Astrocyte of the spinal cord (primary cell): ENCODE data around the gene IQSEC3.

Experiments used
- DNase-seq: peaks from one replicate; pipeline ENCODE4 v3.0.0; 2011; ENCODE audit warnings: low read depth, low spot score
- H3K4me3 ChIP-seq: 2 replicates; pipeline ENCODE4 v1.5.1; 2011; ENCODE audit warnings: low read depth, mild to moderate bottlenecking, low read length, moderate library complexity
- in situ Hi-C: cut with HindIII; loops from 2 replicates; pipeline ENCODE4 v1.10.0; 2017; ENCODE audit warnings: low sequenced_read_pairs
- TF ChIP-seq, protein P1 (sequence below): IDR thresholded peaks from 2 replicates; pipeline ENCODE4 v1.5.1; 2012; ENCODE audit warnings: low read depth, mild to moderate bottlenecking, low read length, inconsistent platforms

Gene IQSEC3

DNA sequence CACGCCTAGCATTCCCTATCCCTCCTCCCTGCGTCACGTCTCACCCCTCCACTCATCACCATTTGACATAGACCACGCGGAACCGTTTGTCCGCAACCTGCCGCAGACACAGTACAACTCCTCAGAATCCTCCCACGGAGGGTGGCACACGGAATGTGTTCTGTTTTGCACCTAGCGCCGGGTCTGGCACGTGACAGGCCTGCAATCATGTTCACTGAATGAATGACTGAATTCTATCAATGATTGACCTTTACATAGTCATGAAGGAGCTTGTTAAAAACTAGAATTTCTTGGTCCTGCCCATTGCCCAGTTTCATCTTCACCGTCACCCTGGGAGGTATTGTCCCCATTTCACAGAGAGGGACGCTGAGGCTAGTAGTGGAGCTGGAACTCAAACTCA is 142.7 kb downstream of the IQSEC3 start:
- no peak overlapping the region for H3K4me3 ChIP-seq
- in situ Hi-C loops = no loop called here
- TF ChIP-seq, protein P1, sequence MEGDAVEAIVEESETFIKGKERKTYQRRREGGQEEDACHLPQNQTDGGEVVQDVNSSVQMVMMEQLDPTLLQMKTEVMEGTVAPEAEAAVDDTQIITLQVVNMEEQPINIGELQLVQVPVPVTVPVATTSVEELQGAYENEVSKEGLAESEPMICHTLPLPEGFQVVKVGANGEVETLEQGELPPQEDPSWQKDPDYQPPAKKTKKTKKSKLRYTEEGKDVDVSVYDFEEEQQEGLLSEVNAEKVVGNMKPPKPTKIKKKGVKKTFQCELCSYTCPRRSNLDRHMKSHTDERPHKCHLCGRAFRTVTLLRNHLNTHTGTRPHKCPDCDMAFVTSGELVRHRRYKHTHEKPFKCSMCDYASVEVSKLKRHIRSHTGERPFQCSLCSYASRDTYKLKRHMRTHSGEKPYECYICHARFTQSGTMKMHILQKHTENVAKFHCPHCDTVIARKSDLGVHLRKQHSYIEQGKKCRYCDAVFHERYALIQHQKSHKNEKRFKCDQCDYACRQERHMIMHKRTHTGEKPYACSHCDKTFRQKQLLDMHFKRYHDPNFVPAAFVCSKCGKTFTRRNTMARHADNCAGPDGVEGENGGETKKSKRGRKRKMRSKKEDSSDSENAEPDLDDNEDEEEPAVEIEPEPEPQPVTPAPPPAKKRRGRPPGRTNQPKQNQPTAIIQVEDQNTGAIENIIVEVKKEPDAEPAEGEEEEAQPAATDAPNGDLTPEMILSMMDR = no peak
- no peak for DNase-seq

DNA sequence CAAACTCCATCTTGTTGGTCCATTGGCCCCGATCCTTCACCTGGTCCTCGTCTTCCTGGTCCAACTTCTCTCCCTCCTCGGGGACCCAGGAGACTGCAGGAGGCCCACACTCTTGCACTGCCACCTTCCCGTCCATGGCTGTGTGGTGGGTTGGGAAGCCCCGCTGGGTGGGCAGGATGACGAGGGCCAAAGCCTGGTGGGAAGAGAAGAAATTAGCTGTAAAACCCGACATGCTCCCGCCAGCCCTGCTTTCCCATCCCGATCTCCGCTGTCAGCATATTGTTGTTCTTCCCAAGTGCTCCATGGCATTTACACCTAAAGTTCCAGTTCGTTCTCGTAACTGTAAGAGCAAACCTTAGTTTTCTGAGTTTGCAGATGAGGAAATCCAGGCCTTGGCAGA is 143.3 kb downstream of the IQSEC3 start:
- TF ChIP-seq, protein P1 = no peak
- DNase-seq = no peak
- in situ Hi-C loops = no loop called here
- no peak overlapping the region for H3K4me3 ChIP-seq

DNA sequence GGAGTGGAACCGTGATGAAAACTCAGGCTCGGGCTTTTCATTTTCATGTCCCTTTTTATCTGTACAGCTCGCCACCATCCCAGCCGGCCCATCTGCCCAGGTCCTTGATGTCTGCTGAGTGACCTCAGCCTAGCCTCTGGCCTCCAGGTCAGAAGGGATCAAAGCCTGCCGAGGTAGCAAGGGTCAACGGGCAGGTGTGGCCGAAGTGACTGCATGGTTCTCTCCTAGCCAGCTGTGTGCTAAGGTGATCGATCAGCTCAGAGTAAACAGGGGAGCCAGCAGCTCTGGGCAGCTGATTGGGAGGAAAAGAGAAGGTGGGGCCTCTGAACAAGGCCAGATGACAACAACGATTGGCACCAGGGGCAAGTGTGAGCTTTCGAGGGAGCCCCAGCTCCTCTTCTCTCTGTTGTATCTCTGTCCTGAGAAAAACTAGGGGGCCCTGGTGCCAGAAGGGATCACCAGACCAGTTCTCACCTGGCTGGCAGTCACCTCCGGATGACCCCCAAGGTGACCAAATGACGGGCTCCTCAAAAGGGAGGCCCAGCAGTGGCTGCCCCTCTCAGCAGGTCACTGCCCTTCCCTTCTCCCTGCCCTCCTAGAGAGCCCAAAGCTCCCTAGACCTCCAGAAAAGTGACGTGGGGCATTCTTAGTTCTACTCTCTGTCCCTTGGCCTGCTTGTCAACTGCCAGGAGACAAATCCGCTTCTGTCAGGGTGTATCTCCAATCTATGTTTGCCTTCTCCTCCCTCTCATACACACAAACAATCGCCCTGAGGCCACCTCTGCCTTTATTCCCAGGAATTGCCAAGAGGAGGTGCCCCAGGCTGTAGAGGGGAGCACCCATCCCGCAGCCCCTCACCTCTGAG is 143.9 kb downstream of the IQSEC3 start:
- no peak for DNase-seq
- in situ Hi-C loops = no loop called here
- TF ChIP-seq, protein P1 = no peak
- no peak overlapping the region for H3K4me3 ChIP-seq

DNA sequence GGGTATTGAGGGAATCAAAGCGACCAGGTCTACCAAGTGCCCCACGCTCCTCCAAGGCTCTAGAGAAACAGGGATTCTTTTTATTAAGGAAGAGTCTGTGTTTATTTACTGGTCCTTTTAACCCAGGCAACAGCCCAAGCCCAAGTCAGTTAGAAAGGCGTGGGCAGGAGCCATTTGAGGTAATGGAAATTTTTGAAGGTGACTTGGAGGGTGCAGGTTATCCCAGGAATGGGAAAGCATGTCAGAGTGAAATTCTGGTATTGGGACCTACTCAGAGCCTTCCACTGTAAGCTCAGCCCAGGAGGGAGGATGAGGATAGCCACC is 144.5 kb downstream of the IQSEC3 start:
- in situ Hi-C loops = no loop called here
- H3K4me3 ChIP-seq = no peak overlapping the region
- TF ChIP-seq, protein P1 = no peak
- DNase-seq = no peak

DNA sequence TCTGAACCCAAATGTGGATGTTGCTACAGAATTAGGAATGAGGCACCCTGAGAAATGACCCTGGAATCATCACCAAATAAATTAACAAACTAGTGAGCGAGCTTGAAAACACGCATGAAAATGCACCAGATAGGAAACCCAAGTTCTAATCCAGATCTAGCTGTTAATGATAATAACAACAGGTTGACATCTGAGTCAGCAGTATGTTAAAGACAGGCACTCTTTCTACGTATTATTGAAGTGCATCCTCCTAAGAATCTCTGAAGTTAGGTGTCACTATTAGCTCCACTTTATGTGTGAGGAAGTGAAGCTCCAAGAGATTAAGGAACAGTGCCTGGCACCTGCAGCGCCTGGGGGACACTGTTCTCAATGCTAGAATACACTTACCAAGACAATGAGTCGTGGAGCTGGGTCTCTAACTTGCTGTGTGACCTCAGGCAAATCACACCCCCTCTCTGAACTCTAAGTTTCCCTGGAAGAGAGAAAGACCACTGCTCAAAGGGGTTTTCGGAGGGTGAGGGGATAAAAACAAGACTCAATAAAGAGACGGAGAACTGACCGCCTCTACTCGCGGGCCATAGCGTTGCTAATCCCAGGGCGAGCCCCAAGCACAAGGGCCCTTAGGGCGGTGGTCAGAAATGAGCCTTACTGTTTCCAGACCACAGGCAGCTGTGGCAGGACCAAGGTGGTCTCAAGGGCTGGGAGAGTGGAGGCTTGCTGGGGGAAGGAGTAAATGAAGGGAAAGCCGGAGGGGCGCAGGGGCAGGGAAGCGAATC is 145.3 kb downstream of the IQSEC3 start:
- TF ChIP-seq, protein P1 = no peak
- in situ Hi-C loops = no loop called here

DNA sequence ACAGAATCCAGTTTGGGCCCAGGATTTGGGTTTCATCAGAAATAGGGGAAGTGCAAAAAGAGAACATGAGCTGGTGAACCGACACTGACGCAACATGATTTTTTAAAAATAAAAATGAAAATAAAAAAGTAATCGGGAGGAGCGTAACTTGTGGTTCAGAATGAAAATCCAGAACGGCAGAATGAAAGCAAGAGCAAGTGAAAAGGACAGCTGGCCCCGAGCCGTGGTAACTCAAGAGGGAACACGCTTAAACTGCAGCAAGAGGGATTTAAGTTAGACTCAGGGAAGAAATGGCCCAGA is 145.8 kb downstream of the IQSEC3 start:
- DNase-seq = no peak
- in situ Hi-C loops = no loop called here
- TF ChIP-seq, protein P1 = no peak
- H3K4me3 ChIP-seq = no peak overlapping the region

More for the DNA sequence above, 145.3 kb downstream of the IQSEC3 start:
- H3K4me3 ChIP-seq = no peak overlapping the region
- no peak for DNase-seq
